Neuron (in vitro differentiated cells): Measurements from ENCODE around the gene PLG.
"Not testable (repeated sequence)": the region's sequence is repeated elsewhere in the genome, so short reads cannot be mapped to it uniquely, and the experiment has no call there.

Source experiments
- H2AFZ ChIP-seq: one replicate; pipeline ENCODE4 v1.6.1; 2013; ENCODE audit warnings: low read depth, mild to moderate bottlenecking, inconsistent platforms, low read length, moderate library complexity
- H3K27me3 ChIP-seq: one replicate; pipeline ENCODE4 v1.6.1; 2013; ENCODE audit warnings: low read length; ENCODE audit not compliant: insufficient read depth
- H3K36me3 ChIP-seq: one replicate; pipeline ENCODE4 v1.6.1; 2013; ENCODE audit warnings: low read length; ENCODE audit not compliant: insufficient read depth
- H3K4me1 ChIP-seq: one replicate; pipeline ENCODE4 v1.6.1; 2013; ENCODE audit warnings: low read length; ENCODE audit not compliant: insufficient read depth
- H3K4me3 ChIP-seq: 2 replicates; pipeline ENCODE4 v1.5.1; 2013; ENCODE audit warnings: mild to moderate bottlenecking, low read length, moderate library complexity
- H3K9me3 ChIP-seq: one replicate; pipeline ENCODE4 v1.6.1; 2013; ENCODE audit warnings: low read length

Gene PLG

DNA sequence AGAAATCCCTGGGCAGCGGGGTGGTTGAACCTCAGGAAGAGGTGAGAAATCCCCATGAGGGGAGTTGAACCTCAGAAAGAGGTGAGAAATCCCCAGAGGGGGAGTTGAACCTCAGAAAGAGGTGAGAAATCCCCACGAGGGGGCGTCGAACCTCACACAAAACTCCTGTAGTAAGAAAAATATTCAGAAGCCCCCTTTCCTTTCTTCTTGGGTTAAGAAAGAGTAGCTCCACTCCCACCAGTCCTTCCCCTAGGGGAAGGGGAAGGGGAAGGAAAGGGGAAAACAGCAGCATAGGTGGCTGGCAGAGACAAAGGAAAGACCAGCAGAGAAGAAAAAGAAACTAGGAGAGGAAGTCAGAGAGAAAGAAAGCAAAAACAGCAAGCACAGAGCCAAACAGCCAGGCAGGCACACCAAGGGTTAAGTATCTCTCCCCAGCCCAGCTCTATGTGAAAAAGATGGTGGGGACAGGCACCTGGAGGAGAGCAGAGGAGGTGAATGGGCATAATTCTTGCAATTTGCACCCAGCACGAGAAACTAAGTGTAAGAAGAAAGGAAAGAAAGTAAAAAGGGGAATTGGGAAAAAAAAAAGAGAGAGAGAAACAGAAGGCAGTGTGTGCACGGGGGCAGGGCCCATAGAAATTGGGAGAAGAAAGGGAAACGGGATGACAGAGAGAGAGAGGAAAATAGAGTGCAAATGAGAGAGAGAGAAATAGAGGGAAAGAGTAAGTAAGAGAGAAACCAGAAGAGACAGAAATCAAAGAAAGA lies 88.2 kb downstream of the PLG start:
- no peaks in the 10 kb centered on the region for H3K27me3 ChIP-seq
- no peaks in the 10 kb centered on the region for H3K9me3 ChIP-seq
- no peak overlapping the region for H3K4me3 ChIP-seq
- H2AFZ ChIP-seq = no peak overlapping the region
- no peaks in the 10 kb centered on the region for H3K4me1 ChIP-seq
- no peaks in the 10 kb centered on the region for H3K36me3 ChIP-seq

DNA sequence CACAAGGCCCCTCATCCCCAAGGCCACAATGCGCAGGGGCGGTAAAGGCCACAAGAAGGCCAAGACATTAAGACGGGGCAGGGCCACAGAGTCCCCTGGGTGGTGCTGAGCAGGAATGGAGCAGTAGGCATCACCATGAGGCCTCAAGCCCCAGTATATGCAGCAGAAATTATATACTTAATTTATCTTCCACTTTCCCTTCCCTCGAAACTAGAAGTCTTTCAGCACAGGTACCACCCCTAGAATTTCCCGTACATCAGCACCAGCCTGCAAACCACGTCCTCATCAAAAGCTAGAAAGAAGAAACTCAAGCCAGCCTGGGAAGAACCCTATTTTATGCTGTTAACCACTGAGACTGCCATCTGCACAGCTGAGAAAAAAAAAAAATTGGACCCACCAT lies 89.4 kb downstream of the PLG start:
- Histone ChIP-seq H2AFZ (no peak overlapping the region), H3K4me1 (no peaks in the 10 kb centered on the region), H3K4me3 (no peak overlapping the region), H3K27me3 (no peaks in the 10 kb centered on the region), H3K9me3 (no peaks in the 10 kb centered on the region), H3K36me3 (no peaks in the 10 kb centered on the region)

DNA sequence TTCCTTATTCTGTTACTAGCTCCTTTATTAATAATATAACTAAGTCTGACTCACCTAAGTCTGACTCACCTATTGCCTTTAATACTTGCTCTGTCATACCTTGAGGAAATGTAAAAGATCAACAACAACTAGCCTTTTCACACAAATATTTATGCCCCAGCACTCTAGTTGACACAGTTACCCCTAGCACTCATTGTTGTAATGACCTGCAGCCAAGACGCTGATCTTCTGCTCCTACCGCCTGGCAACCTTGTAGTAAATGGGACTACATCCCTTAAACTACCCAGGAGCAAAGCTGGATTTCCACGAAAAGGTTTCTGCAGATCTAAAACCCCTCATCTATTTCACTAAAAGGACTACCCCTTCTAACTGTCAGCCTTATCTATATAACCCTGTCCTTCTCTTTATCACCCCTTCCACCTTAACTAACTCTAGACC lies 90.0 kb downstream of the PLG start:
- Histone ChIP-seq H2AFZ (no peak overlapping the region), H3K27me3 (no peaks in the 10 kb centered on the region), H3K9me3 (no peaks in the 10 kb centered on the region), H3K36me3 (no peaks in the 10 kb centered on the region), H3K4me3 (no peak overlapping the region), H3K4me1 (no peaks in the 10 kb centered on the region)

DNA sequence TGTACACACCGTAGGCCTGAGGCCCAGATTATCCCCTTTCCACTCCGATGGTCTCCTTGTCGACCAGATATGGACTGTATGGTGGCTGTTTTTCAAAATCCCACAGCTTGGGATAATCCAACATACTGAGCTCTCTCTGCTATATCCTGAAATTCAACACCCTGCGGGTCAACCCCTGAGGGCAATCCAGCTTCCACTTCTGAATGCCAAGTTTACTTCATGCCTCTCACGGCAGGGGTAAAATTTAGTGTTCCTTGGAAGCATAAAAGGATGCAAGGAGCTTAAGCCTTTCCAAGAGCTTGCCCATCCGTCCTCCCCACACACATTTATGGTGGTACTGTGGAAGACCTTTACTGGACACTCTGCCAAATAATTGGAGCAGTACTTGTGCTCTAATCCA lies 90.7 kb downstream of the PLG start:
- H2AFZ ChIP-seq = no peak overlapping the region
- no peaks in the 10 kb centered on the region for H3K27me3 ChIP-seq
- H3K36me3 ChIP-seq = no peaks in the 10 kb centered on the region
- no peaks in the 10 kb centered on the region for H3K4me1 ChIP-seq
- no peaks in the 10 kb centered on the region for H3K9me3 ChIP-seq
- H3K4me3 ChIP-seq = no peak overlapping the region

DNA sequence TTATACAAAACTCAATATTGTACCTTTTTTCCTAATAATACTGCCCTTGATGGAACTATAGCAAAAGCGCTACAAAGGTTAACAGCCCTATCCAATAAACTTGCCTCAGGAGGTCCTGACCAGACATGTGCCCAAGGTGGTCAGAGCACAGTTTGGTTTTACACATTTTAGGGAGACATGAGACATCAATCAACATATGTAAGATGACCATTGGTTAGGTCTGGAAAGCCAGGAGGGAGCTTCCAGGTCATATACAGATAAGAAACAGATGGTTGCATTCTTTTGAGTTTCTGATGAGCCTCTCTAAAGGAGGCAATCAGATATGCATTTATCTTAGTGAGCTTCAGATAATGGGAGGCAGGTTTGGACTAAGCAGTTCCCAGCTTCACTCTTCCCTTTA lies 91.6 kb downstream of the PLG start:
- no peaks in the 10 kb centered on the region for H3K9me3 ChIP-seq
- H2AFZ ChIP-seq = no peak overlapping the region
- no peak overlapping the region for H3K4me3 ChIP-seq
- H3K36me3 ChIP-seq = no peaks in the 10 kb centered on the region
- H3K4me1 ChIP-seq = no peaks in the 10 kb centered on the region
- no peaks in the 10 kb centered on the region for H3K27me3 ChIP-seq

DNA sequence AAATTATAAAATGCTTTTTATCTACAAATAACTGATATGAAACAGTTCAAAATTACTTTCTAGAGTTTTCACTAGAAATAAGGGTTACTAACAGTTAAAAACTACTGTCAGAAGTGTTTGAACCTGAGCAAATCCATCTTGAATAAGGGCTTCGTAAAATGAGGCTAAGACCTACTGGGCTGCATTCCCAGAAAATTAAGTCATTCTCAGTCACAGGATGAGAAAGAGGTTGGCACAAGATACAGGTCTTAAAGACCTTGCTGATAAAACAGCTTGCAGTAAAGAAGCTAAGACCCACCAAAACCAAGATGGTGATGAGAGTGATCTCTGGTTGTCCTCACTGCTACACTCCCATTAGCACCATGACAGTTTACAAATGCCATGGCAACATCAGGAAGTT lies 93.7 kb downstream of the PLG start:
- Histone ChIP-seq H3K36me3 (no peaks in the 10 kb centered on the region), H3K9me3 (no peaks in the 10 kb centered on the region), H3K4me3 (no peak overlapping the region), H2AFZ (no peak overlapping the region), H3K27me3 (no peaks in the 10 kb centered on the region), H3K4me1 (no peaks in the 10 kb centered on the region)

DNA sequence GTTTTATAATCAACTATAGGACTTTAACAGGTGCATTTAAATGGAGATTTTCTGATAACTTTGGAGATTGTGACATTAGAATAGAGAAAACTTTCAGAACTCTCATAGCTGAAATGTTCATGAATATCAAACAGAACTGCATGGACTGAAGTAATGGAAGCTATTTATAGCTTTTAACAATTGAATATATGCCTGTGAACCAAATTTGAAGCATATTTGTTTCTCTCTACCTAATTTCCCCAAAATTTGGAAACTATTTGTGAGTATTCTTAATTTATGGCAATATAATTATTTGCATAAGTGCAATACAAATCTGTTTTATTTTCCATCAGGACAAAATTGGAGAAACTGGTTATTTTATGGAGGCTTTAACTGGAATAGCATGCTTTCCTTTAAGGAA lies 96.6 kb downstream of the PLG start:
- no peak overlapping the region for H3K4me3 ChIP-seq
- no peak overlapping the region for H2AFZ ChIP-seq
- no peaks in the 10 kb centered on the region for H3K36me3 ChIP-seq
- H3K9me3 ChIP-seq = no peaks in the 10 kb centered on the region
- no peaks in the 10 kb centered on the region for H3K27me3 ChIP-seq
- H3K4me1 ChIP-seq = peaks cover 2% of the 10 kb centered on the region

DNA sequence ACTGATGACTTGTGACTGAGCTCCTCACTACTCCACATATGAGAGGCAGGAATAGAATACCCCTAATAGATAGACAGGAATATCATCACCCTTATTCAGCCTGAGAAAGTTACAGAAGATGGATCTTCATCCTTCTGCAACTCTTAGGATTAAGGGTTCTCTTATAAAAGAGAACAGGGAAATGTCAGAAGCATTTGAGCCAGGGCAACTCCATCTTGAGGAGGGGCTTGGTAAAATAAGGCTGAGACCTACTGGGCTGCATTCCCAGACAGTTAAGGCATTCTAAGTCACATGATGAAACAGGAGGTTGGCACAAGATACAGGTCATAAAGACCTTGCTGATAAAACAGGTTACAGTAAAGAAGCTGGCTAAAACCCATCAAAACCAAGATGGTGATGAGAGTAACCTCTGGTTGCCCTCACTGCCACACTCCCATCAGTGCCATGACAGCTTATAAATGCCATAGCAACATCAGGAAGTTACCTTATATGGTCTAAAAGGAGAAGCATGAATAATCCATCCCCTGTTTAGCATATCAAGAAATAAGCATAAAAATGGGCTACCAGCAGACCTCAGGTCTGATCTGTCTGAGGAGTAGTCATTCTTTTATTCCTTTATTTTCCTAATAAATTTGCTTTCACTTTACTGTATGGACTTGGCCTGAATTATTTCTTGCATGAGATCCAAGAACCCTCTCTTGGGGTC lies 97.9 kb downstream of the PLG start:
- H3K4me3 ChIP-seq = no peak overlapping the region
- H2AFZ ChIP-seq = no peak overlapping the region
- H3K4me1 ChIP-seq = peaks cover 2% of the 10 kb centered on the region
- H3K36me3 ChIP-seq = no peaks in the 10 kb centered on the region
- H3K27me3 ChIP-seq = no peaks in the 10 kb centered on the region
- no peaks in the 10 kb centered on the region for H3K9me3 ChIP-seq

DNA sequence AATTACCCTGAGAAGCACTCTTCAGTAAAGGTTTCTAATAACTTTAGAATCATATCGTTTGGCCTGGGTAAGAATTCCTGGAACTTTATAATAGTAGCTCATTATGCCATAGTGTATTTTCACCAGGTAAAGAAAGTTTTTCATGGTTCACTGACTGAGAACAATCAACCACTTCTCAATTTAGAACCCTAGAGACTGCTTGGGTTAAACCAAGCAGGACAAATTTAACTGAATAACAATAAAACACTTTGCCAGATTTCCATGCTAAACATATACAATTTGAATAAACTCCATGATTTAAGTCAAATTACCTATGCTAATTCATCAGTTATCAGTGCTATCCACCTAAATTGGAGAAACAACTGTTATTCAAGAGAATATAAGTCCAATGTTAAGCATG lies 99.4 kb downstream of the PLG start:
- Histone ChIP-seq H3K4me3 (no peak overlapping the region), H3K27me3 (no peaks in the 10 kb centered on the region), H3K36me3 (no peaks in the 10 kb centered on the region), H2AFZ (no peak overlapping the region), H3K4me1 (peaks cover 2% of the 10 kb centered on the region), H3K9me3 (no peaks in the 10 kb centered on the region)

DNA sequence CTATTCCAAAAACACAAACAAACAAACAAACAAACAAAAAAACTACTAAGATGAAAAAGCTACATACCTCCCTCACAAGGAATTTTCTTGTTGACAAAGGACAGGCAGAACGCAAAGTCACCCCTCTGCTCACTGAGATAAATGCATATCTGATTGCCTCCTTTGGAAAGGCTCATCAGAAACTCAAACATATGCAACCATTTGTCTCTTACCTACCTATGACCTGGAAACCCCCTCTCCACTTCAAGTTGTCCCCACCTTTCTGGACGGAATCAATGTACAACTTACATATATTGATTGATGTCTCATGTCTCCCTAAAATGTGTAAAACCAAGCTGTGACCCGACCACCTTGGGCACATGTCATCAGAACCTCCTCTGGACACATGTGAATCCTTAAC lies 100.0 kb downstream of the PLG start:
- H2AFZ ChIP-seq, H3K36me3 ChIP-seq, H3K4me3 ChIP-seq, H3K27me3 ChIP-seq, H3K9me3 ChIP-seq, H3K4me1 ChIP-seq: not testable (repeated sequence)
